SH-SY5Y (cell line): ENCODE measurements around the gene LIPG.

Source experiments
- GATA2 ChIP-seq: IDR thresholded peaks from 2 replicates; pipeline ENCODE4 v1.6.1; 2011; ENCODE audit warnings: mild to moderate bottlenecking, low read depth, low read length
- GATA3 ChIP-seq: IDR thresholded peaks from 2 replicates; pipeline ENCODE4 v1.6.1; 2011; ENCODE audit warnings: low read depth, mild to moderate bottlenecking, low read length, moderate library complexity

- TF ChIP-seq GATA2 (no peak), GATA3 (no peak)
Observed at GRCh38 chr18:49560277-49560623, 1.6 kb upstream of the LIPG start.
